ENCODE data around the gene IGF2. TPM values are rescaled to one million over a fixed set of nuclear protein-coding genes. Genes with fewer than 3 reads are reported as not detected.

The IGF2 gene
- total and polyA plus RNA-seq, 5 donors from 2014 or later: 0.07 TPM; not detected in 4

DNA sequence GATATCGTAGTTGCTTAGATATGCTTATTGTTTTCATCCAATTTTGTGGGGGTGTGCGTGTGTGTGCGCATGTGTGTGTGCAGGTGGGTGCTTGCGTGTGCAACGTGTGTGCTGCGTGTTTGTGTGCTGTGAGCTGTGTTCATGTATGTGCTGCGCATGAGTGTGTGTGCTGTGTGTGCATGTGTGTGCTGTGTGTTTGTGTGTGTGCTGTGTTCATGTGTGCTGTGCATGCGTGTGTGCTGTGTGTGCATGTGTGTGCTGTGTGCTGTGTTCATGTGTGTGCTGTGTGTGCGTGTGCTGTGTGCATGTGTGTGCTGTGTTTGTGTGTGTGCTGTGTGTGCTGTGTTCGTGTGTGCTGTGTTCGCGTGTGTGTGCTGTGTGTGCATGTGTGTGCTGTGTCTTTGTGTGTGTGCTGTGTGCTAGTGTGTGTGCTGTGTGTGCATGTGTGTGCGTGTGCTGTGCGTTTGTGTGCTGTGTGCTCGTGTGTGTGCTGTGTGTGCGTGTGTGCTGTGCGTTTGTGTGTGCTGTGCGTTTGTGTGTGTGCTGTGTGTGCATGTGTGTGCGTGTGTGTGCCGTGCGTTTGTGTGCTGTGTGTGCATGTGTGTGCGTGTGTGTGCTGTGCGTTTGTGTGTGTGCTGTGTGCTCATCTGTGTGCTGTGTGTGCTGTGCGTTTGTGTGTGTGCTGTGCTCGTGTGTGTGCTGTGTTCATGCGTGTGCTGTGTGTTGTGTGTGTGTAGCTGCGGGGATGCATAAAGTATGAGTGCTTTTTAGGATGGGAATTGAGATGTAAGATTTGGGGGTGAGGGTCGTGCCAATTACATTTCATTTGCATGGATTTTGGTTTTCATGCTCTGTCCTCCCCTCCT is 7.6 kb downstream of the IGF2 start:
- no peaks in the 10 kb centered on the region for H3K9me3 ChIP-seq (ENCODE audit: control insufficient read depth in 2 of 2, low read length in 2 of 2)
- H3K27me3 ChIP-seq (ENCODE audit: control insufficient read depth, insufficient read depth, low read length): no peaks in the 10 kb centered on the region
- ATAC-seq (ENCODE audit: low read depth in 2 of 2): no peak
- H3K4me3 ChIP-seq (ENCODE audit: low read depth, low read length): no peak overlapping the region
- H3K4me1 ChIP-seq (ENCODE audit: control insufficient read depth, insufficient read depth, low read length, poor library complexity, severe bottlenecking): no peaks in the 10 kb centered on the region
- H3K27ac Mint-ChIP-seq: no peak overlapping the region
- H3K36me3 Mint-ChIP-seq: no peaks in the 10 kb centered on the region
- DNase-seq: no peak
- no peaks in the 10 kb centered on the region for H3K36me3 ChIP-seq (ENCODE audit: control insufficient read depth, insufficient read depth, low read length)
- no peak overlapping the region for H3K4me3 Mint-ChIP-seq
- peaks cover 26% of the 10 kb centered on the region for H3K27me3 Mint-ChIP-seq
- no peak overlapping the region for H3K27ac ChIP-seq (ENCODE audit: insufficient read depth, low read length, poor library complexity, severe bottlenecking)
- peaks cover 0 to 4% (median 0%) of the 10 kb centered on the region in 7 donors for H3K9me3 Mint-ChIP-seq
- H3K4me1 Mint-ChIP-seq: no peaks in the 10 kb centered on the region

DNA sequence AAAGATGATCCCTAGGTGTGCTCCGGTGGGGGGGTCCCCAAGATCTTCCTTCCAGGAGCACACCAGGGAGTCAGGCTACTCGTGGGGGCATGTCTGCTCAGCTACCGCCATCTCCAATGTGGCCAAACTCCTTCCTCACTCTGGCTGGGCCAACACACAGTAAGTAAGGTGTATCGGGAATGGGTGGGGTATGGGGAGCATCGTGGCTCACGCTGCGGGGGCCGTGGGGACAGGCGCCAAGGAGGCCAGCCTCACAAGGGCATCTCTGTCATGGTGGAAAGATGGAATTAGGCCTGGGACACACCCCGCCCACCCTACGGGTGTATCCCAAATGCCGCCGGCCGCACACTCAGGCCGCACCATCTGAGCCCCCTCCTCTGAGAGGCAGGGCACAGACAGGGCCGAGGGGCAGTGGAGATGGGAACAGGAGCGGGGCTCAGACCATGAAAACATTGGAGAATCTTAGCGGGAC is 8.3 kb downstream of the IGF2 start:
- ATAC-seq (ENCODE audit: low read depth in 2 of 2): no peak
- no peak overlapping the region for H3K27ac ChIP-seq (ENCODE audit: insufficient read depth, low read length, poor library complexity, severe bottlenecking)
- H3K9me3 ChIP-seq (ENCODE audit: control insufficient read depth in 2 of 2, low read length in 2 of 2): no peaks in the 10 kb centered on the region
- Mint-ChIP-seq H3K27ac (no peak overlapping the region), H3K9me3 (peaks cover 0 to 4% (median 0%) of the 10 kb centered on the region in 7 donors), H3K4me3 (no peak overlapping the region), H3K4me1 (no peaks in the 10 kb centered on the region), H3K36me3 (no peaks in the 10 kb centered on the region), H3K27me3 (peaks cover 19% of the 10 kb centered on the region)
- no peaks in the 10 kb centered on the region for H3K27me3 ChIP-seq (ENCODE audit: control insufficient read depth, insufficient read depth, low read length)
- H3K36me3 ChIP-seq (ENCODE audit: control insufficient read depth, insufficient read depth, low read length): no peaks in the 10 kb centered on the region
- no peaks in the 10 kb centered on the region for H3K4me1 ChIP-seq (ENCODE audit: control insufficient read depth, insufficient read depth, low read length, poor library complexity, severe bottlenecking)
- no peak overlapping the region for H3K4me3 ChIP-seq (ENCODE audit: low read depth, low read length)
- DNase-seq: no peak

DNA sequence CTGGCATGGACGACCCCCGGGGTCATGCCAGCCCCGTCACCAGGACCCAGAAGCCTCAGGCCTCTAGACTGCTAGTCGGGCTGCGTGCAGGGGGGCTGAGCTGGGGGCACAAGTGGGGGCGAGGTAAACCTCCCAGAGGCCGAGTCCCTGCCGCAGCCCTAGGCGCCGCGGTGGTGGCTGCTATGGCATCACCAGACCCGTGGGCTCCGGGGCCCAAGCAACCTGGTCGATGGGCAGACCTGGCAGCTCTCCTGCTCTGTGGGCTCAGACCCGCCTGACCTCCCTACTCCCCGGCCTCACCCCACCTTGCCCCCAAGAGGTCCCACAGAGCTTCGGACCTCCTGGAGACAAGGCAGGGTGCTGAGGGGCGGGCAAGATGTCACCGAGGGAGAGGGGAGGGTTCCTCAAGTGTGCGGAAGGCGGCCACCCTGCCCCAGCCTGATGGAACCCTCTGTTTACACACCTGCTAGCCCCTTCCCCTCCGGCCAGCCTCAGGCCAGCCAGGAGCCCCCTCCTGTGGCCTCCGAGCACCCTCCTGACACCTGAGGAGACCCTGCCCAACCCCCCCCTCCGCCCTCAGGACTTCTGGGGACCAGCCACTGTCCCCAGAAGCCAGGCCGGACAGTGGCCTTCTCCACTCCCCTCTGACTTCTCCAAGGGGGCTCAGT is 9.4 kb downstream of the IGF2 start:
- Histone ChIP-seq H3K9me3 (ENCODE audit: control insufficient read depth in 2 of 2, low read length in 2 of 2) (no peaks in the 10 kb centered on the region), H3K36me3 (ENCODE audit: control insufficient read depth, insufficient read depth, low read length) (no peaks in the 10 kb centered on the region), H3K27me3 (ENCODE audit: control insufficient read depth, insufficient read depth, low read length) (no peaks in the 10 kb centered on the region), H3K4me3 (ENCODE audit: low read depth, low read length) (no peak overlapping the region), H3K27ac (ENCODE audit: insufficient read depth, low read length, poor library complexity, severe bottlenecking) (no peak overlapping the region), H3K4me1 (ENCODE audit: control insufficient read depth, insufficient read depth, low read length, poor library complexity, severe bottlenecking) (no peaks in the 10 kb centered on the region)
- peaks cover 0 to 4% (median 0%) of the 10 kb centered on the region in 7 donors for H3K9me3 Mint-ChIP-seq
- peaks cover 10% of the 10 kb centered on the region for H3K27me3 Mint-ChIP-seq
- H3K36me3 Mint-ChIP-seq: no peaks in the 10 kb centered on the region
- no peak for ATAC-seq (ENCODE audit: low read depth in 2 of 2)
- no peak overlapping the region for H3K4me3 Mint-ChIP-seq
- H3K27ac Mint-ChIP-seq: no peak overlapping the region
- no peaks in the 10 kb centered on the region for H3K4me1 Mint-ChIP-seq
- no peak for DNase-seq

DNA sequence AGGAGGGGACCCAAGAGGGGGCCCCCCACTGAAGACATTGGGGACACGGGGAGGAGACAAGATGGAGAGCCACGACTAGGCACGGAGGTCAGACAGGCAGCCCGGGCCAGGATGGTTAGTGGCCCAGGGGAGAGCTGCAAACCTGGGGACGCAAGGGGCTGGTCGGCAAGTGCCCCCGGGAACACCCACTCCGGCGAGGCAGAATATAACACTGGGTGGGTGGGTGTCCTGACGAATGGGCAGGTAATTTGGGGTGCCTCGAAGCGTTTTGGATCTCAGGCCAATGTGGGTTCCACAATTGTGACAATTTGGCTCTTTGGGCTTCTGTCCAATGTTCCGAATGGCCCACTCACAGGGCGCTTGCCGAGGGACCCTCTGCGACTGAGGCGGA is 9.9 kb downstream of the IGF2 start:
- Mint-ChIP-seq H3K4me3 (no peak overlapping the region), H3K27me3 (peaks cover 10% of the 10 kb centered on the region), H3K9me3 (peaks cover 0 to 4% (median 0%) of the 10 kb centered on the region in 7 donors), H3K36me3 (no peaks in the 10 kb centered on the region), H3K27ac (peak overlapping the region in 1 of 3 donors; percentile 80), H3K4me1 (no peaks in the 10 kb centered on the region)
- H3K27ac ChIP-seq (ENCODE audit: insufficient read depth, low read length, poor library complexity, severe bottlenecking): no peak overlapping the region
- no peaks in the 10 kb centered on the region for H3K4me1 ChIP-seq (ENCODE audit: control insufficient read depth, insufficient read depth, low read length, poor library complexity, severe bottlenecking)
- no peaks in the 10 kb centered on the region for H3K36me3 ChIP-seq (ENCODE audit: control insufficient read depth, insufficient read depth, low read length)
- ATAC-seq (ENCODE audit: low read depth in 2 of 2): no peak
- H3K27me3 ChIP-seq (ENCODE audit: control insufficient read depth, insufficient read depth, low read length): no peaks in the 10 kb centered on the region
- H3K9me3 ChIP-seq (ENCODE audit: control insufficient read depth in 2 of 2, low read length in 2 of 2): no peaks in the 10 kb centered on the region
- no peak overlapping the region for H3K4me3 ChIP-seq (ENCODE audit: low read depth, low read length)
- no peak for DNase-seq

DNA sequence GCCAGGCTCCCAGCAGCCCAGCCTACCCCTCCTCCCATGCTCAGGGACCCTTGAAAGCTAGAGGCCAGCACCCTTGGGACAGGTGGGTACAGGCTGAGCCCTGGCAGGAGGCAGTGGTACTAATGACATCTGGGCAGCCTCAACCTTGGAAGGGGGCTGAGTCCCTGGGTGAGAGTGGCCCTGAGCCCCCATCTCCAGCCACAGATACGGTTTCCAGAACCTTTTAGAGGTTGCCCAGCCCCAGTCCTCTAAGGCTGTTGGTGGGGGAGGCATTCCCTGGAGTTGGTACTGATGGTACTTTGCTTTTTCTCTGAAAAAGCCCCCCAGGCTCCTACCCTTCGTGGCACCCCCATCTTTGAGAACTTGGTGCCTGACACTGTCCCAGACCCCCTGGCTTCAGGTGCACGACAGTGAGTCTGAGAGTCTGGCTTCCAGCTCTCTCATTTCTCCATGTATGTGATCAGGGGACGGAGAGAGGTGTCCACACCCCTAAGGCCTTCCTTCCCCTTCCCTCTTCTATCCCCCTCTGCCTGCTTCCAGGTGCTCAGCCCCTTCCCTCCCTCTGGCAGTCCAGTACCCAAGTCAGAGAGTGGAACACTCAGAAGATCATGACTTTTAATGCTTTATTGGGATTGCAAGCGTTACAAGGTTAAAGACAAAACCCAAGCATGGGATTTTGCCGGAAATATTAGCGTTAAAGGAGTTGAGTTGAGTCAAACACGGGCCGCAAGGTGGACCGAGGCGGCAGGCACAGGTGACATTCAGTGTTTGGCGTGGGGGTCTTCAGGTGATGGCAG is 10.5 kb downstream of the IGF2 start:
- H3K4me1 ChIP-seq (ENCODE audit: control insufficient read depth, insufficient read depth, low read length, poor library complexity, severe bottlenecking): no peaks in the 10 kb centered on the region
- H3K27me3 Mint-ChIP-seq: peaks cover 10% of the 10 kb centered on the region
- no peaks in the 10 kb centered on the region for H3K27me3 ChIP-seq (ENCODE audit: control insufficient read depth, insufficient read depth, low read length)
- DNase-seq: no peak
- no peaks in the 10 kb centered on the region for H3K36me3 Mint-ChIP-seq
- H3K4me3 ChIP-seq (ENCODE audit: low read depth, low read length): no peak overlapping the region
- no peak for ATAC-seq (ENCODE audit: low read depth in 2 of 2)
- peak overlapping the region in 1 of 3 donors; percentile 80 for H3K27ac Mint-ChIP-seq
- no peak overlapping the region for H3K27ac ChIP-seq (ENCODE audit: insufficient read depth, low read length, poor library complexity, severe bottlenecking)
- H3K36me3 ChIP-seq (ENCODE audit: control insufficient read depth, insufficient read depth, low read length): no peaks in the 10 kb centered on the region
- H3K9me3 ChIP-seq (ENCODE audit: control insufficient read depth in 2 of 2, low read length in 2 of 2): no peaks in the 10 kb centered on the region
- no peaks in the 10 kb centered on the region for H3K4me1 Mint-ChIP-seq
- no peak overlapping the region for H3K4me3 Mint-ChIP-seq
- H3K9me3 Mint-ChIP-seq: peaks cover 0 to 4% (median 0%) of the 10 kb centered on the region in 7 donors

DNA sequence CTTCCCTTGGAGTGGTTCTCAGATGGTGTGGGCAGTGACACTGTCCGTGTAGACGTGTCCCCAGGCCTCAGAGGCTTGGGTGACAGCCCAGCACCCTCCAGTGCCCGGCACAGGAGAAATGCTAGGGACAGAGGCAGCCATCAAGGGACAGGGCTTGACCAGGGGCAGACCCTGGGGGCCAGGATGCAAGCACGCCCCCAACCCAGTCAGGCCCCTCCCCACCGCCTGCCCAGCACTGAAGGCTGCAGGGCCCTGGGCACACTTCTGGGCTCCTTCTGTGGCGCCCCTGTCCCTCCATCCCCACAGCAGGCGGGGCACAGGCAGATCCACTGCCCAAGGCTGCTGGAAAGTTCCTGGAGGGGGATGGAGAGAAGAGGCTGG is 11.1 kb downstream of the IGF2 start:
- Histone ChIP-seq H3K27ac (ENCODE audit: insufficient read depth, low read length, poor library complexity, severe bottlenecking) (no peak overlapping the region), H3K4me3 (ENCODE audit: low read depth, low read length) (no peak overlapping the region), H3K4me1 (ENCODE audit: control insufficient read depth, insufficient read depth, low read length, poor library complexity, severe bottlenecking) (no peaks in the 10 kb centered on the region), H3K27me3 (ENCODE audit: control insufficient read depth, insufficient read depth, low read length) (no peaks in the 10 kb centered on the region), H3K9me3 (ENCODE audit: control insufficient read depth in 2 of 2, low read length in 2 of 2) (no peaks in the 10 kb centered on the region), H3K36me3 (ENCODE audit: control insufficient read depth, insufficient read depth, low read length) (no peaks in the 10 kb centered on the region)
- H3K4me3 Mint-ChIP-seq: no peak overlapping the region
- no peaks in the 10 kb centered on the region for H3K36me3 Mint-ChIP-seq
- ATAC-seq (ENCODE audit: low read depth in 2 of 2) (no peak), DNase-seq (no peak)
- no peak overlapping the region for H3K27ac Mint-ChIP-seq
- peaks cover 0 to 3% (median 0%) of the 10 kb centered on the region in 7 donors for H3K9me3 Mint-ChIP-seq
- H3K27me3 Mint-ChIP-seq: peaks cover 10% of the 10 kb centered on the region
- H3K4me1 Mint-ChIP-seq: no peaks in the 10 kb centered on the region

DNA sequence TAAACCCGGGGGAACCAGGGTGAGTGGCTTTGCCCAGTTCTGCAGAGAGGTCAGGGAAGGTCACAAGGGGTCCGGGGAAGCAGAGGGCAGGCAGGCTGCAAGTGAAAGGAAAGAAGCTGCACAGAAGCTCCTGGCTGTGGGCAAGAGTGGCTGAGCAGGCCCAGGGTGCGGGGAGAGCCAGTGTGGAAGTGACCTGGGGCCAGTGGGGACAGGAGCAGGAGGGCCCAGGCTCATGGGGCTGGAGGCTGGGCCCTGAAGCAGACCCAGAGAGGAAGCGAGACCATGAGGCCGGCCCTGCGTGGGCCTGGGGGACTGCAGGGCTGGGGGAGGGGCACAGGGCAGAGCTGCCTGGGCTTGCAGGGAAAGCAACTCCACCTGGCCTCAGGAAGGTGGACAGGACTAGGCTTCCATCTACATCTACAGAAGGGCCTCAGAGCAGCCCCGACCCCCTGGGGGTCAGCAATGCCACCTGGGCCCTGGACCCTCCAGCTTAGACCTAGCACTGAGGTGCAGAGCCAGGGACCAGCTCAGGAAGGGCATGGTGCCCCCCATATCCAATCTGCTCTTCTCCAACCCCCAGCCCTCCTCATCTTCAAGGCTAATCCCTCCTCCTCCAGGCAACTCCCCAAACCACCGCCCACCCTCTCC is 11.6 kb downstream of the IGF2 start:
- Mint-ChIP-seq H3K27me3 (peaks cover 10% of the 10 kb centered on the region), H3K9me3 (peaks cover 0 to 3% (median 0%) of the 10 kb centered on the region in 7 donors), H3K4me3 (no peak overlapping the region), H3K36me3 (no peaks in the 10 kb centered on the region), H3K4me1 (no peaks in the 10 kb centered on the region), H3K27ac (no peak overlapping the region)
- no peak overlapping the region for H3K4me3 ChIP-seq (ENCODE audit: low read depth, low read length)
- ATAC-seq (ENCODE audit: low read depth in 2 of 2) (no peak), DNase-seq (no peak)
- H3K36me3 ChIP-seq (ENCODE audit: control insufficient read depth, insufficient read depth, low read length): no peaks in the 10 kb centered on the region
- H3K27me3 ChIP-seq (ENCODE audit: control insufficient read depth, insufficient read depth, low read length): no peaks in the 10 kb centered on the region
- H3K27ac ChIP-seq (ENCODE audit: insufficient read depth, low read length, poor library complexity, severe bottlenecking): no peak overlapping the region
- no peaks in the 10 kb centered on the region for H3K9me3 ChIP-seq (ENCODE audit: control insufficient read depth in 2 of 2, low read length in 2 of 2)
- H3K4me1 ChIP-seq (ENCODE audit: control insufficient read depth, insufficient read depth, low read length, poor library complexity, severe bottlenecking): no peaks in the 10 kb centered on the region
